ENCODE results near the gene LCN10.

Gene LCN10

GRCh38 chr9:136782452-136782851, 39.7 kb upstream of the LCN10 start:
- Mint-ChIP-seq H3K4me3 (no peak overlapping the region), H3K27me3 (ENCODE audit: low read depth) (peaks cover 45% of the 10 kb centered on the region), H3K9me3 (peaks cover 6% of the 10 kb centered on the region), H3K4me1 (peaks cover 41% of the 10 kb centered on the region), H3K27ac (no peak overlapping the region), H3K36me3 (ENCODE audit: low read depth) (no peaks in the 10 kb centered on the region)
- TF ChIP-seq, protein P1, sequence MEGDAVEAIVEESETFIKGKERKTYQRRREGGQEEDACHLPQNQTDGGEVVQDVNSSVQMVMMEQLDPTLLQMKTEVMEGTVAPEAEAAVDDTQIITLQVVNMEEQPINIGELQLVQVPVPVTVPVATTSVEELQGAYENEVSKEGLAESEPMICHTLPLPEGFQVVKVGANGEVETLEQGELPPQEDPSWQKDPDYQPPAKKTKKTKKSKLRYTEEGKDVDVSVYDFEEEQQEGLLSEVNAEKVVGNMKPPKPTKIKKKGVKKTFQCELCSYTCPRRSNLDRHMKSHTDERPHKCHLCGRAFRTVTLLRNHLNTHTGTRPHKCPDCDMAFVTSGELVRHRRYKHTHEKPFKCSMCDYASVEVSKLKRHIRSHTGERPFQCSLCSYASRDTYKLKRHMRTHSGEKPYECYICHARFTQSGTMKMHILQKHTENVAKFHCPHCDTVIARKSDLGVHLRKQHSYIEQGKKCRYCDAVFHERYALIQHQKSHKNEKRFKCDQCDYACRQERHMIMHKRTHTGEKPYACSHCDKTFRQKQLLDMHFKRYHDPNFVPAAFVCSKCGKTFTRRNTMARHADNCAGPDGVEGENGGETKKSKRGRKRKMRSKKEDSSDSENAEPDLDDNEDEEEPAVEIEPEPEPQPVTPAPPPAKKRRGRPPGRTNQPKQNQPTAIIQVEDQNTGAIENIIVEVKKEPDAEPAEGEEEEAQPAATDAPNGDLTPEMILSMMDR (IDR thresholded peaks at IDR 0.05; ENCODE audit: unreplicated experiment in 3 of 3), result no peak

DNA sequence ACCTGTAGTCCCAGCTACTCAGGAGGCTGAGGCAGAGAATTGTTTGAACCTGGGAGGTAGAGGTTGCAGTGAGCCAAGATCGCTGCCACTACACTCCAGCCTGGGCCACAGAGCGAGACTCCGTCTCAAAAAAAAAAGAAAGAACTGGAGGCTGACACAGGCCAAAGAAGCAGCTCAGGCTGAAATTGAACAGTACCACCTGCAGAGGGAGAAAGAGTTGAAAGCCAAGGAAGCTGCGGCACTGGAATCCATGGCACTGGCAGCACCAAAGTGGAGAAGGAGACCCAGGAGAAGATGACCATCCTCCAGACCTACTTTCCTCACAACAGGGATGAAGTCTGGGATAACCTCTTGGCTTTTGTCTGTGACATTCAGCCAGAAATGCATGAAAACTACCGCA, 37.1 kb upstream of the LCN10 start:
- Mint-ChIP-seq H3K36me3 (ENCODE audit: low read depth) (no peaks in the 10 kb centered on the region), H3K27me3 (ENCODE audit: low read depth) (peaks cover 36% of the 10 kb centered on the region), H3K9me3 (peaks cover 6% of the 10 kb centered on the region), H3K4me3 (no peak overlapping the region), H3K4me1 (peaks cover 44% of the 10 kb centered on the region), H3K27ac (peak overlapping the region in 1 of 3 experiments; percentile 58)
- TF ChIP-seq, protein P1 (IDR thresholded peaks at IDR 0.05; ENCODE audit: unreplicated experiment in 3 of 3), result no peak

- Mint-ChIP-seq H3K4me3 (no peak overlapping the region), H3K9me3 (peaks cover 6% of the 10 kb centered on the region), H3K36me3 (ENCODE audit: low read depth) (no peaks in the 10 kb centered on the region), H3K27ac (peak overlapping the region in 2 of 3 experiments; percentile 5 to 7), H3K4me1 (peaks cover 36% of the 10 kb centered on the region), H3K27me3 (ENCODE audit: low read depth) (peaks cover 39% of the 10 kb centered on the region)
- TF ChIP-seq, protein P1 (IDR thresholded peaks at IDR 0.05; ENCODE audit: unreplicated experiment in 3 of 3), result no peak
Measured at GRCh38 chr9:136777359-136777758, 34.6 kb upstream of the LCN10 start.

DNA sequence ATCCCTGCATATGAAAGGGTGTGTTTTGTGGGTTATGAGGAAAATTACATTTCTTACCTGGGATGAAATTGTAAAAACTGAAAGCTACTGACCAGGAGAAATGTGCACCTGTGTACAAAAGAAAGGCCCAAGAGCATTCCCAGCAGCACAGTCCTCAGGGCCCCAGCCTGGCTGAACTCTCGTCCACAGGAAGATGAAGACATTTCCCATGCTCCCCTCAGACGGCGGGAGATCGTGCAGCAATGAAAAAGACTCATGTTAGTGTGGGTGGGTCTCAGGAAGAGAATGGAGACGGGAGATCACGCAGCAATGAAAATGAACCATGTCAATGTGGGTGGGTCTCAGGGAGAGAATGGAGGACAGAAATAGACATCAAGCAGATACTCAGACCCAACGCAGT, 34.2 kb upstream of the LCN10 start:
- H3K36me3 Mint-ChIP-seq (ENCODE audit: low read depth), result no peaks in the 10 kb centered on the region
- peak overlapping the region in 2 of 3 experiments; percentile 5 to 7 for H3K27ac Mint-ChIP-seq
- peaks cover 32% of the 10 kb centered on the region for H3K4me1 Mint-ChIP-seq
- H3K4me3 Mint-ChIP-seq, result no peak overlapping the region
- TF ChIP-seq, protein P1 (IDR thresholded peaks at IDR 0.05; ENCODE audit: unreplicated experiment in 3 of 3), result no peak
- H3K27me3 Mint-ChIP-seq (ENCODE audit: low read depth), result peaks cover 39% of the 10 kb centered on the region
- H3K9me3 Mint-ChIP-seq, result peaks cover 6% of the 10 kb centered on the region

GRCh38 chr9:136775191-136775590, 32.5 kb upstream of the LCN10 start:
- no peak overlapping the region for H3K4me3 Mint-ChIP-seq
- no peak overlapping the region for H3K27ac Mint-ChIP-seq
- H3K27me3 Mint-ChIP-seq (ENCODE audit: low read depth), result peaks cover 35% of the 10 kb centered on the region
- TF ChIP-seq, protein P1 (IDR thresholded peaks at IDR 0.05; ENCODE audit: unreplicated experiment in 3 of 3), result no peak
- peaks cover 6% of the 10 kb centered on the region for H3K9me3 Mint-ChIP-seq
- H3K36me3 Mint-ChIP-seq (ENCODE audit: low read depth), result no peaks in the 10 kb centered on the region
- H3K4me1 Mint-ChIP-seq, result peaks cover 19% of the 10 kb centered on the region

- Mint-ChIP-seq H3K27ac (no peak overlapping the region), H3K36me3 (ENCODE audit: low read depth) (no peaks in the 10 kb centered on the region), H3K9me3 (peaks cover 6% of the 10 kb centered on the region), H3K27me3 (ENCODE audit: low read depth) (peaks cover 31% of the 10 kb centered on the region), H3K4me3 (no peak overlapping the region), H3K4me1 (peaks cover 13% of the 10 kb centered on the region)
- TF ChIP-seq, protein P1 (IDR thresholded peaks at IDR 0.05; ENCODE audit: unreplicated experiment in 3 of 3), result no peak
Measured at GRCh38 chr9:136774416-136775045, 31.8 kb upstream of the LCN10 start.

Data from nephron (organoid).